Hepatocyte (in vitro differentiated cells): ENCODE measurements around the gene ADGRF1. TPM values are rescaled to one million over a fixed set of nuclear protein-coding genes. Genes with fewer than 3 reads are reported as not detected.

Experiments used
- DNase-seq: peaks from one replicate; pipeline ENCODE4 v3.0.0-alpha.2; 2016; ENCODE audit warnings: low spot score
- H2AFZ ChIP-seq: fragments of 200-600 bp; sonication (generic); 2 replicates; pipeline ENCODE4 v1.6.0; 2016; ENCODE audit warnings: antibody characterized with exemption, mild to moderate bottlenecking
- H3K27ac ChIP-seq: fragments of 200-600 bp; sonication (generic); 2 replicates; pipeline ENCODE4 v1.5.1; 2016; ENCODE audit warnings: mild to moderate bottlenecking
- H3K27me3 ChIP-seq: fragments of 200-600 bp; sonication (generic); 2 replicates; pipeline ENCODE4 v1.6.1; 2016
- H3K36me3 ChIP-seq: fragments of 200-600 bp; sonication (generic); replicated peaks from 2 replicates; pipeline ENCODE4 v1.5.1; 2016; ENCODE audit warnings: low read depth; ENCODE audit not compliant: insufficient read depth
- H3K4me1 ChIP-seq: fragments of 200-600 bp; sonication (generic); 2 replicates; pipeline ENCODE4 v1.5.1; 2016; ENCODE audit warnings: mild to moderate bottlenecking, moderate library complexity; ENCODE audit not compliant: insufficient read depth
- H3K4me2 ChIP-seq: fragments of 200-600 bp; sonication (generic); 2 replicates; pipeline ENCODE4 v1.6.0; 2016
- H3K4me3 ChIP-seq: fragments of 200-600 bp; sonication (generic); 2 replicates; pipeline ENCODE4 v1.5.1; 2016; ENCODE audit warnings: mild to moderate bottlenecking
- H3K79me2 ChIP-seq: fragments of 200-600 bp; sonication (generic); 2 replicates; pipeline ENCODE4 v1.6.0; 2017; ENCODE audit warnings: mild to moderate bottlenecking
- H3K9me2 ChIP-seq: fragments of 200-600 bp; sonication (generic); replicated peaks from 2 replicates; pipeline ENCODE4 v1.6.0; 2017; ENCODE audit warnings: mild to moderate bottlenecking; ENCODE audit not compliant: insufficient read depth
- H3K9me3 ChIP-seq: fragments of 200-600 bp; sonication (generic); 2 replicates; pipeline ENCODE4 v1.5.1; 2016; ENCODE audit warnings: low read depth, mild to moderate bottlenecking
- H4K20me1 ChIP-seq: fragments of 200-600 bp; sonication (generic); 2 replicates; pipeline ENCODE4 v1.6.0; 2016; ENCODE audit warnings: mild to moderate bottlenecking; ENCODE audit not compliant: insufficient read depth, poor library complexity, severe bottlenecking
- CTCF ChIP-seq: fragments of 200-600 bp; sonication (generic); IDR thresholded peaks from 2 replicates; pipeline ENCODE4 v1.5.1; 2016; ENCODE audit warnings: antibody characterized with exemption, mild to moderate bottlenecking; ENCODE audit not compliant: poor library complexity
- EZH2 ChIP-seq: fragments of 200-600 bp; sonication (generic); IDR thresholded peaks from 2 replicates; pipeline ENCODE4 v1.6.1; 2016; ENCODE audit warnings: antibody characterized with exemption, mild to moderate bottlenecking, borderline replicate concordance
- EZH2phosphoT487 ChIP-seq: fragments of 200-600 bp; sonication (generic); IDR thresholded peaks from one replicate; pipeline ENCODE4 v1.6.1; 2018; ENCODE audit warnings: antibody characterized with exemption, mild to moderate bottlenecking, low read depth, moderate library complexity; ENCODE audit not compliant: unreplicated experiment, severe bottlenecking
- WGBS: methylation state at CpG from one replicate; pipeline ENCODE4 v1.1.6; 2016; ENCODE audit warnings: low lambda C conversion rate; ENCODE audit errors: missing lambda C conversion rate; 5-methylcytosine and 5-hydroxymethylcytosine counted together
- polyA plus RNA-seq: library from polyadenylated mRNA; unstranded; fragments of >200 nt; fragmentation: Nextera tagmentation; extraction: Ambion mirVana; gene quantifications from 2 replicates; pipeline ENCODE4 v1.2.1, GENCODE V29; 2016
- total RNA-seq: library from RNA; depleted of rRNA; stranded (reverse); fragments of >200 nt; gene quantifications from 2 replicates; pipeline ENCODE4 v1.2.3, GENCODE V29; 2014

The ADGRF1 gene
- total and polyA plus RNA-seq, 2 experiments from 2014 or later = 1.7 to 2.8 TPM

- DNase-seq = no peak
- H3K9me3 ChIP-seq = no peaks in the 10 kb centered on the region
- no peaks in the 10 kb centered on the region for H4K20me1 ChIP-seq
- H3K4me1 ChIP-seq = peaks cover 6% of the 10 kb centered on the region
- no peak overlapping the region for H3K4me3 ChIP-seq
- WGBS = 93% methylated on average over 8 of the region's 8 CpGs
- H3K27me3 ChIP-seq = no peaks in the 10 kb centered on the region
- no peaks in the 10 kb centered on the region for H3K9me2 ChIP-seq
- H3K79me2 ChIP-seq = no peaks in the 10 kb centered on the region
- H3K27ac ChIP-seq = no peak overlapping the region
- H3K36me3 ChIP-seq = no peaks in the 10 kb centered on the region
- no peak overlapping the region for H3K4me2 ChIP-seq
- TF ChIP-seq EZH2phosphoT487 (no peak), EZH2 (no peak), CTCF (no peak)
- no peak overlapping the region for H2AFZ ChIP-seq
Observed at GRCh38 chr6:46948699-46949098, 93.4 kb downstream of the ADGRF1 start.

Other genes starting within 250 kb of the ADGRF1 start
- 93.4 and 94.2 TPM in 2 replicates for gene MEP1A, start 248.9 kb downstream of the ADGRF1 start, total RNA-seq
- 38.9 and 62.8 TPM in 2 replicates for gene MEP1A, start 248.9 kb downstream of the ADGRF1 start, polyA plus RNA-seq
- 1.8 and 2.0 TPM in 2 replicates for gene ADGRF5, start 120.4 kb downstream of the ADGRF1 start, total RNA-seq
- 0.70 and 1.0 TPM in 2 replicates for gene ADGRF5, start 120.4 kb downstream of the ADGRF1 start, polyA plus RNA-seq